GM10248 (cell line): ENCODE measurements around the gene STAG1.

Experiments used
- CTCF ChIA-PET: fragments of 300-600 bp; sonication (Branson Sonifier 250); formaldehyde crosslinking; extraction: SDS; loops from one replicate; lab custom pipeline; 2021; ENCODE audit warnings: antibody characterized with exemption; lab: Yijun Ruan, JAX
- POLR2A ChIA-PET: fragments of 350-650 bp; sonication (Branson Sonifier 250); formaldehyde crosslinking; extraction: SDS; loops from one replicate; lab custom pipeline; 2020; ENCODE audit warnings: antibody characterized with exemption; lab: Yijun Ruan, JAX
- DNase-seq: peaks from one replicate; pipeline ENCODE4 v3.0.0; 2012; ENCODE audit errors: extremely low spot score
- CTCF ChIP-seq: IDR thresholded peaks from 2 replicates; pipeline ENCODE4 v1.5.1; 2012; ENCODE audit warnings: mild to moderate bottlenecking, low read depth; ENCODE audit errors: extremely low read depth, missing control alignments, control extremely low read depth

STAG1 gene

GRCh38 chr3:136694321-136694720, 57.9 kb downstream of the STAG1 start:
- POLR2A ChIA-PET, result no interaction called here
- CTCF ChIA-PET, result interaction anchor here (1.5 kb wide), 1 partner anchor 9 kb away, joined by 5 read pairs; no protein-coding TSS in a partner anchor
- no peak for TF ChIP-seq CTCF
- no peak for DNase-seq

- TF ChIP-seq CTCF, result no peak
- POLR2A ChIA-PET, result no interaction called here
- CTCF ChIA-PET, result no interaction called here
- DNase-seq, result no peak
Measured at GRCh38 chr3:136690599-136690998, 61.6 kb downstream of the STAG1 start.

- TF ChIP-seq CTCF, result no peak
- CTCF ChIA-PET, result interaction anchor here (0.7 to 2.0 kb wide), 4 partner anchors 9 to 67 kb away, joined by 3 to 11 read pairs (median 4); no protein-coding TSS in a partner anchor
- POLR2A ChIA-PET, result no interaction called here
Measured at GRCh38 chr3:136685882-136686281, 66.3 kb downstream of the STAG1 start.

GRCh38 chr3:136682740-136683312, 69.4 kb downstream of the STAG1 start:
- POLR2A ChIA-PET, result no interaction called here
- no peak for TF ChIP-seq CTCF
- CTCF ChIA-PET, result no interaction called here
- DNase-seq, result no peak

More at GRCh38 chr3:136685882-136686281, 66.3 kb downstream of the STAG1 start:
- DNase-seq, result no peak

GRCh38 chr3:136678981-136679380, 73.2 kb downstream of the STAG1 start:
- POLR2A ChIA-PET, result no interaction called here
- no peak for DNase-seq
- TF ChIP-seq CTCF, result no peak
- CTCF ChIA-PET, result no interaction called here

- no peak for TF ChIP-seq CTCF
- DNase-seq, result no peak
- ChIA-PET CTCF (interaction anchor here (1.2 to 2.4 kb wide), 6 partner anchors 10 to 77 kb away, joined by 3 to 11 read pairs (median 4); partner anchors contain the start of gene STAG1), POLR2A (no interaction called here)
Measured at GRCh38 chr3:136676009-136676408, 76.2 kb downstream of the STAG1 start.
